NT2/D1 (cell line): ENCODE measurements around the gene CKAP2L.

ENCODE experiments used
- SUZ12 ChIP-seq: IDR thresholded peaks from 2 replicates; pipeline ENCODE4 v1.6.1; 2011; ENCODE audit not compliant: insufficient read length, insufficient read depth; ENCODE audit errors: extremely low read depth
- ZNF274 ChIP-seq: IDR thresholded peaks from 2 replicates; pipeline ENCODE4 v1.6.1; 2011; ENCODE audit warnings: mild to moderate bottlenecking, low read depth, low read length

DNA sequence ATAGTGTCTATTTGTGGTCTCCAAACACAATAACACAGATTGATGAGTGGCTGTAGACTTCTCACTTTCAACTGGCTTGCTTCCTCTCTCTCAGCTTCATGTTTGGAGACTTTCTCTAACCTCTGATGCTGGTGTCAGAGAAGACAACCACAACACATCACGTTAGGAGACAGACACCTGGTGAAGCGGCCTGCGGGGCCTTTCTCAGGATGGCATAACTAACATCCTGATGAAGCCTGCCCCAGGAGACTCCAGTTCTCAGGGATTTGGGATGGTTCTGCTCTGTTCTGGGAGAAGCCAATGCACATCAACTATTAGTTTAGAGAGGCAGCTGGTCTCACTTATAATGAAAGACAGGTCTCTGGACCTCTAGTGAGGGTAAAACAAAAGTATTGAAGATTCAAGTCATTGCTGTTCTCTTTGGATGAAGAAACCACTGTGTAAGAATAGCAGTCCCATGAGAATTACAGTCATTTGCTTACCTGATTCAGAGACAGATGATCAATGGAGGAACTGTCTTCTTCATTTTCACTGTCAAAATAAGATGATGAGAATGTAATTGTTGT is 17.9 kb upstream of the CKAP2L start:
- no peak for TF ChIP-seq ZNF274
- no peak for TF ChIP-seq SUZ12
